ENCODE measurements around the gene CCDC195.
"Not testable (repeated sequence)": the region's sequence is repeated elsewhere in the genome, so short reads cannot be mapped to it uniquely, and the experiment has no call there.

Gene CCDC195

DNA sequence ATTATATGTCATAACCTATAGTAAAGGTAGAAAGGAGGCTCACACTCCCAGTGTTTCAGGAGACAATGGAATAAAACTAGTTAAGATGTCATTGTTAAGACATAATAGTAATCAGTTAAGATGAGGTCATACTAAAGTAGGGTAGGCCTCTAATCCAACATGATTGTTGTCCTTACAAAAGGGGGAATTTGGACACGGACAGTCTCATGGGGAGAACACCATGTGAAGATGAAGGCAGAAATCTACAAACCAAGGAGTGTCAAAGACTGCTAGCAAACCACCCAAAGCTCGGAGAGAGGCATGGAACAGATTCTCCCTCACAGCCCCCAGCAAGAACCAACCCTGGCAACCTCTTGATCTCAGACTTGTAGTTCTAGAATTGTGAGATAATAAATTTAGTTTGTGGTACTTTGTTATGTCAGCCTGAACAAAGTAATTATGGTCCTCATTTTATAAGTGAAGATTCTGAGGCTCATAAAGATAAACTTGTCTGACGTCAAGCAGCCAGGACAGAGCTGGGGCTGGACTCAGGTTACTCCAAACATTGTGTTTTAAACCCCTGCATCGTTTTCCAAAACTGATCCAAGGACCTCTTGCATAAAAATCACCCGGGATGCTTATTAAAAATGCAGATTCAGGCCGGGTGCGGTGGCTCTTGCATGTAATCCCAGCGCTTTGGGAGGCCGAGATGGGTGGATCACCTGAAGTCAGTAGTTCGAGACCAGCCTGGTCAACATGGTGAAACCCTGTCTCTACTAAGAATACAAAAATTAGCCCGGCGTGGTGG, 47.8 kb downstream of the CCDC195 start:
- Histone ChIP-seq H3K4me3 (ENCODE audit: low read depth in 1 of 2, low read length in 2 of 2) (no peak overlapping the region), H3K27ac (ENCODE audit: low read length) (no peak overlapping the region), H3K36me3 (ENCODE audit: insufficient read depth, low read length) (no peaks in the 10 kb centered on the region), H3K27me3 (ENCODE audit: insufficient read depth, low read length, poor library complexity) (no peaks in the 10 kb centered on the region), H2AFZ (ENCODE audit: low read depth, low read length) (no peak overlapping the region), H4K20me1 (ENCODE audit: insufficient read depth, low read length) (no peaks in the 10 kb centered on the region), H3K79me2 (ENCODE audit: insufficient read depth, low read length) (no peaks in the 10 kb centered on the region), H3K9ac (ENCODE audit: low read depth, low read length) (no peak overlapping the region), H3K9me3 (ENCODE audit: insufficient read depth, low read length, severe bottlenecking) (peaks cover 4% of the 10 kb centered on the region), H3K4me1 (ENCODE audit: insufficient read depth, low read length) (no peaks in the 10 kb centered on the region), H3K4me2 (ENCODE audit: insufficient read depth, low read length) (no peak overlapping the region)
- DNase-seq (no peak), ATAC-seq (ENCODE audit: insufficient read depth, low read depth) (no peak)
- TF ChIP-seq, protein P1, sequence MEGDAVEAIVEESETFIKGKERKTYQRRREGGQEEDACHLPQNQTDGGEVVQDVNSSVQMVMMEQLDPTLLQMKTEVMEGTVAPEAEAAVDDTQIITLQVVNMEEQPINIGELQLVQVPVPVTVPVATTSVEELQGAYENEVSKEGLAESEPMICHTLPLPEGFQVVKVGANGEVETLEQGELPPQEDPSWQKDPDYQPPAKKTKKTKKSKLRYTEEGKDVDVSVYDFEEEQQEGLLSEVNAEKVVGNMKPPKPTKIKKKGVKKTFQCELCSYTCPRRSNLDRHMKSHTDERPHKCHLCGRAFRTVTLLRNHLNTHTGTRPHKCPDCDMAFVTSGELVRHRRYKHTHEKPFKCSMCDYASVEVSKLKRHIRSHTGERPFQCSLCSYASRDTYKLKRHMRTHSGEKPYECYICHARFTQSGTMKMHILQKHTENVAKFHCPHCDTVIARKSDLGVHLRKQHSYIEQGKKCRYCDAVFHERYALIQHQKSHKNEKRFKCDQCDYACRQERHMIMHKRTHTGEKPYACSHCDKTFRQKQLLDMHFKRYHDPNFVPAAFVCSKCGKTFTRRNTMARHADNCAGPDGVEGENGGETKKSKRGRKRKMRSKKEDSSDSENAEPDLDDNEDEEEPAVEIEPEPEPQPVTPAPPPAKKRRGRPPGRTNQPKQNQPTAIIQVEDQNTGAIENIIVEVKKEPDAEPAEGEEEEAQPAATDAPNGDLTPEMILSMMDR (IDR thresholded peaks at IDR 0.05; ENCODE audit: borderline replicate concordance, extremely low read depth, low read length, poor library complexity, severe bottlenecking): no peak
- TF ChIP-seq EZH2 (IDR thresholded peaks at IDR 0.05; ENCODE audit: borderline replicate concordance, low read depth, low read length, severe bottlenecking): no peak

DNA sequence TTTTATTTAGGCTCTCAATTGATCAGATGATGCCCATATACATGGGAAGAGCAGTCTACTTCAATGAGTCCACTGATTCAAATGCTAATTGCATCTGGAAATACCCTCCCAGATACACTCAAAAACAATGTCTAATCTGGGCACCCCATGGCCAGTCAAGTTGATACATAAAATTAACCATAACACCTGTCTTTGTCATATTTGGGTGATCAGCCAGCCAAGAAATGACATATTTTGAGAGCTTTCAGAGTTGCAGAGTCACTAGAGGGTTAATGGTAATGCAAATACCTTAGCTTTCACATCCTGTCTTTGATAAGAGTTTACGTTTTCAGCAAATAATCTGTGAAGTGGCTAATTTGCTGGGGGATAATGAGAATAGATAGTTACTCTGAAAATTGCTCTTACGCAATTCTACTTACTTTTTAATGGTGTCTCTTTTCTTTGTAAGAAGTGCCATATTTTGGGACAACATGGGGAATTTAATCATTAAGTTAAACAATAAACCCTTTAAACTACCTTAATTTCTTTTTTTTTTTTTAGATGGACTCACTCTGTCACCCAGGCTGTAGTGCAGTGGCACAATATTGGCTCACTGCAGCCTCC, 49.1 kb downstream of the CCDC195 start:
- Histone ChIP-seq H3K27ac (ENCODE audit: low read length) (no peak overlapping the region), H3K27me3 (ENCODE audit: insufficient read depth, low read length, poor library complexity) (no peaks in the 10 kb centered on the region), H3K36me3 (ENCODE audit: insufficient read depth, low read length) (no peaks in the 10 kb centered on the region), H4K20me1 (ENCODE audit: insufficient read depth, low read length) (no peaks in the 10 kb centered on the region), H2AFZ (ENCODE audit: low read depth, low read length) (no peak overlapping the region), H3K4me2 (ENCODE audit: insufficient read depth, low read length) (no peak overlapping the region), H3K9ac (ENCODE audit: low read depth, low read length) (no peak overlapping the region), H3K4me1 (ENCODE audit: insufficient read depth, low read length) (no peaks in the 10 kb centered on the region), H3K79me2 (ENCODE audit: insufficient read depth, low read length) (no peaks in the 10 kb centered on the region), H3K9me3 (ENCODE audit: insufficient read depth, low read length, severe bottlenecking) (peaks cover 4% of the 10 kb centered on the region), H3K4me3 (ENCODE audit: low read depth in 1 of 2, low read length in 2 of 2) (no peak overlapping the region)
- ATAC-seq (ENCODE audit: insufficient read depth, low read depth): no peak
- DNase-seq: no peak
- no peak for TF ChIP-seq EZH2 (IDR thresholded peaks at IDR 0.05; ENCODE audit: borderline replicate concordance, low read depth, low read length, severe bottlenecking)
- TF ChIP-seq, protein P1 (IDR thresholded peaks at IDR 0.05; ENCODE audit: borderline replicate concordance, extremely low read depth, low read length, poor library complexity, severe bottlenecking): no peak

DNA sequence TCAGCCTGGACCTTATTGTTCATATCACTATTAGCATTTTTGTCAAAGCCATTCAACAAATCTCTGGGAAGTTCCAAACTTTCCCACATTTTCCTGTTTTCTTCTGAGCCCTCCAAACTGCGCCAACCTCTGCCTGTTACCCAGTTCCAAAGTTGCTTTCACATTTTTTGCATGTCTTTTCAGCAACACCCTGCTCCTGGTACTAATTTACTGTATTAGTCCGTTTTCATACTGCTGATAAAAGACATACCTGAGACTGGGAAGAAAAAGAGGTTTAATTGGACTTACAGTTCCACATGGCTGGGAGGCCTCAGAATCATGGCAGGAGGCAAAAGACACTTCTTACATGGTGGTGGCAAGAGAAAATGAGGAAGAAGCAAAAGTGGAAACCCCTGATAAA, 52.8 kb downstream of the CCDC195 start:
- H3K36me3 ChIP-seq (ENCODE audit: insufficient read depth, low read length); H3K27ac ChIP-seq (ENCODE audit: low read length); H3K4me1 ChIP-seq (ENCODE audit: insufficient read depth, low read length); H3K4me2 ChIP-seq (ENCODE audit: insufficient read depth, low read length); ATAC-seq (ENCODE audit: insufficient read depth, low read depth); H3K4me3 ChIP-seq (ENCODE audit: low read depth in 1 of 2, low read length in 2 of 2); H3K27me3 ChIP-seq (ENCODE audit: insufficient read depth, low read length, poor library complexity); DNase-seq; H3K79me2 ChIP-seq (ENCODE audit: insufficient read depth, low read length); H2AFZ ChIP-seq (ENCODE audit: low read depth, low read length); H3K9me3 ChIP-seq (ENCODE audit: insufficient read depth, low read length, severe bottlenecking); H4K20me1 ChIP-seq (ENCODE audit: insufficient read depth, low read length); H3K9ac ChIP-seq (ENCODE audit: low read depth, low read length): not testable (repeated sequence)

DNA sequence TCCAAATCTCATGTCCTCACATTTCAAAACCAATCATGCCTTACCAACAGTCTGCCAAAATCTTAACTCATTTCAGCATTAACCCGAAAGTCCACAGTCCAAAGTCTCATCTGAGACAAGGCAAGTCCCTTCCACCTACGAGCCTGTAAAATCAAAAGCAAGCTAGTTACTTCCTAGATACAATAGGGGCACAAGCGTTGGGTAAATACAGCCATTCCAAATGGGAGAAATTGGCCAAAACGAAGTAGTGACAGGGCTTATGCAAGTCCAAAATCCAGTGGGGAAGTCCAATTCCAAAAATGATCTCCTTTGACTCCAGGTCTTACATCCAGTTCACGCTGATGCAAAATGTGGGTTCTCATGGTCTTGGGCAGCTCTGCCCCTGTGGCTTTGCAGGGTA, 54.5 kb downstream of the CCDC195 start:
- H3K9me3 ChIP-seq (ENCODE audit: insufficient read depth, low read length, severe bottlenecking); H2AFZ ChIP-seq (ENCODE audit: low read depth, low read length); H4K20me1 ChIP-seq (ENCODE audit: insufficient read depth, low read length); H3K4me2 ChIP-seq (ENCODE audit: insufficient read depth, low read length); H3K79me2 ChIP-seq (ENCODE audit: insufficient read depth, low read length); H3K36me3 ChIP-seq (ENCODE audit: insufficient read depth, low read length); H3K4me3 ChIP-seq (ENCODE audit: low read depth in 1 of 2, low read length in 2 of 2); DNase-seq; ATAC-seq (ENCODE audit: insufficient read depth, low read depth); H3K27me3 ChIP-seq (ENCODE audit: insufficient read depth, low read length, poor library complexity); H3K9ac ChIP-seq (ENCODE audit: low read depth, low read length); H3K4me1 ChIP-seq (ENCODE audit: insufficient read depth, low read length); H3K27ac ChIP-seq (ENCODE audit: low read length): not testable (repeated sequence)

All from DND-41 (cell line).